GM18505 (cell line): Measurements from ENCODE around the gene RABL6.

ENCODE experiments used
- ATAC-seq: cut with Tn5 transposase; IDR thresholded peaks from one replicate; pipeline ENCODE4 v1.9.1; 2021; ENCODE audit not compliant: unreplicated experiment
- POLR2A ChIP-seq: IDR thresholded peaks from 4 replicates; pipeline ENCODE4 v1.6.1; 2011; ENCODE audit warnings: borderline replicate concordance; ENCODE audit not compliant: insufficient read depth, insufficient read length; ENCODE audit errors: extremely low read depth

The RABL6 gene

DNA sequence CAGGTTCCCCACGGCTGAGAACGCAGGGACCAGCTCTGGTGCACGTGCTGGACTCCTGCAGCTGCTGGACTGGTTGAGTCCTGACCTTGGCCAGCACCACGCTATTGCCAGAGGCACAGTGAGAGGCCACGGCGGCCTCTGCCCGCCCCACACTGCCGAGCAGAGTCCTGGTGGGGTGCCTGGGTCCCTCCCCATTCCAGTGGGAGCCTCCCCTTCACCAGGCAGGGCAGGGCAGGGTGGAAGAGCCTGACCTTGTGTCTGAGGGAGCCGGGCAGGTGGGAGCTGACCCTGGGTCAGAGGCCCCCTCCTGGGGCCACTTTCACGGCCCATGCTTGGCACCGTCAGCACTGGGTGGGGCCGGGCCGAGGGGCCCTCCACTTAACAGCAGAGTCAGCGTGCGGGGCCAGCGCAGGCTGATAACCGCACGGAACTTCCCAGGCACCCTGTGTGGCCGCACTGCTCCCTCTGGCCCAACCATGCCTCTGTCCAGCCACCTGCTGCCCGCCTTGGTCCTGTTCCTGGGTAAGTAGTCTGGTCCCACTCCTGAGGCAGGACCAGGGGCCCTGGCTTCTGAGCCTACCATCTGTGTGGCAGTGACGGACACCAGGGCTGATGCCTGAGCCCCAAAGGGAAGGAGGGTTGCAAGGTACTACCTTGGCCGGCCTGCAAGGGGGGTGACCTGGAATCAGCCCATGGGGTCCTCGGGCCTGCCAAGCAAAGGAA lies 44.4 kb downstream of the RABL6 start, which contains the start of gene MAMDC4:
TSS of gene MAMDC4 (plus strand) at position 406 of the 723 bp plus-strand sequence. CDS start at position 477, 71 bp downstream.
- ATAC-seq: no peak

DNA sequence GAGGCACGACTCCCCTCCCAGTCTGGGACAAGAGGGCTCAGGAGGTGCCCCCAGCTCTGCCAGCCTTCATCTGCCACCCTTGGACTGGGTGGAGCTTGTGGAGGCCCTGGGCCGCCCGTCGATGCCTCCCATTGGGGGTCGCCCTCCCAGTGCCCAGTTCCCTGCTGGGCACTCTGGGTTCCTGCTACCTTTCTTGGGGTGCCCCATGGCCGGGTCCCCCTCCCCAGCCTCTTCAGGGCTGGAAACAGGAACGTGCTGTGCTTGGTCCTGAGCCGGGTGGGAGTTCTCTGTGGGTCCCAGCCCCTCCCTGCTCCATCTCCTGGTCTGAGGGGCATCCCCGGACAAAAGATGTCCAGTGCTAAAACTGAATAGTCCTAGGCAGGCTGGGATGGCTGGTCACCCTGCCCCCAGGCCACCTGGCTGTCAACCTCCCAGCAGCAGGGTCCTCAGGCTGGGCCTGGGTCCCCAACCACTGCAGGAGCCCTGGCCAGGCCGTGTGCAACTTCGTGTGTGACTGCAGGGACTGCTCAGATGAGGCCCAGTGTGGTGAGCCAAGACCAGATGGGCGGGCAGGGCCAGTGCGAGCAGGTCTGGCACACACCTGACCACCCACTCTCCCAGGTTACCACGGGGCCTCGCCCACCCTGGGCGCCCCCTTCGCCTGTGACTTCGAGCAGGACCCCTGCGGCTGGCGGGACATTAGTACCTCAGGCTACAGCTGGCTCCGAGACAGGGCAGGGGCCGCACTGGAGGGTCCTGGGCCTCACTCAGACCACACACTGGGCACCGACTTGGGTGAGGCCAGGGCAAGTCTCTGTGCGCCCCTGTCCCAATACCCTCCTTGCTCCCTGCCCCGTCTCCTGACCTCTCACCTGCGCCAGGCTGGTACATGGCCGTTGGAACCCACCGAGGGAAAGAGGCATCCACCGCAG lies 45.2 kb downstream of the RABL6 start:
- ATAC-seq: no peak

More for the DNA sequence above, 44.4 kb downstream of the RABL6 start, which contains the start of gene MAMDC4:
- TF ChIP-seq POLR2A: no peak

DNA sequence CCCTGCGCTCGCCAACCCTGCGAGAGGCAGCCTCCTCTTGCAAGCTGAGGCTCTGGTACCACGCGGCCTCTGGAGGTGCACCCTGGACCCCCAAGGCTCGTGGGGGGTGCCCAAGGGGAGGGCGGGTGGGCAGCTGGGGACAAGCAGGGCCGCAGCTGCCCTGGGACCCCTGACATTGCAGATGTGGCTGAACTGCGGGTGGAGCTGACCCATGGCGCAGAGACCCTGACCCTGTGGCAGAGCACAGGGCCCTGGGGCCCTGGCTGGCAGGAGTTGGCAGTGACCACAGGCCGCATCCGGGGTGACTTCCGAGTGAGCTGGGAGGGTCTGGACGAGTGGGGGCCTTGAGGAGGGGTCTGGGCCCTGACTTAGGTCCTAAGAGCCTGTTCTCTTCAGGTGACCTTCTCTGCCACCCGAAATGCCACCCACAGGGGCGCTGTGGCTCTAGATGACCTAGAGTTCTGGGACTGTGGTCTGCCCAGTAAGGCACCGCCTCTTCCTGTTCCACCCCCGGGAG lies 45.9 kb downstream of the RABL6 start:
- no peak for ATAC-seq
- no peak for TF ChIP-seq POLR2A

More for the DNA sequence above, 45.2 kb downstream of the RABL6 start:
- no peak for TF ChIP-seq POLR2A

DNA sequence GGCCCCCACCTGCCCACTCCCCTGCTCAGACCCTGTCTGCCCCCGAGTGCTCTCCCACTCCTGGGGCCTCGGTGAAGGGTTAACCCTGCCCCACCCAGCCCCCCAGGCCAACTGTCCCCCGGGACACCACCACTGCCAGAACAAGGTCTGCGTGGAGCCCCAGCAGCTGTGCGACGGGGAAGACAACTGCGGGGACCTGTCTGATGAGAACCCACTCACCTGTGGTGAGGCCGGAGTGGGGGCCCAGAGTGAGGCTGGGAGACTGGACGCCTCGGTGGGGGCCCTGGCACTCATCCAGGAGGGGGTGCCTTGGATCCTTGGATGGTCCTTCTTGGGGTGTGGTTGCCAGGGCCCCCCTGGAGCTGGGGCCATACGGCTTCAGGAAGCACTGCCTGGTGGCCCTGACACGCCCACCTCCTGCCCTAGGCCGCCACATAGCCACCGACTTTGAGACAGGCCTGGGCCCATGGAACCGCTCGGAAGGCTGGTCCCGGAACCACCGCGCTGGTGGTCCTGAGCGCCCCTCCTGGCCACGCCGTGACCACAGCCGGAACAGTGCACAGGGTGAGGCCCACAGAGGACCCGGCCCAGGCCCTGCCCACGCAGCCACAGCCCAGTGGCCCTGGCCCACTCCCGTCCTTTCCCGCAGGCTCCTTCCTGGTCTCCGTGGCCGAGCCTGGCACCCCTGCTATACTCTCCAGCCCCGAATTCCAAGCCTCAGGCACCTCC lies 46.5 kb downstream of the RABL6 start:
- TF ChIP-seq POLR2A: no peak

DNA sequence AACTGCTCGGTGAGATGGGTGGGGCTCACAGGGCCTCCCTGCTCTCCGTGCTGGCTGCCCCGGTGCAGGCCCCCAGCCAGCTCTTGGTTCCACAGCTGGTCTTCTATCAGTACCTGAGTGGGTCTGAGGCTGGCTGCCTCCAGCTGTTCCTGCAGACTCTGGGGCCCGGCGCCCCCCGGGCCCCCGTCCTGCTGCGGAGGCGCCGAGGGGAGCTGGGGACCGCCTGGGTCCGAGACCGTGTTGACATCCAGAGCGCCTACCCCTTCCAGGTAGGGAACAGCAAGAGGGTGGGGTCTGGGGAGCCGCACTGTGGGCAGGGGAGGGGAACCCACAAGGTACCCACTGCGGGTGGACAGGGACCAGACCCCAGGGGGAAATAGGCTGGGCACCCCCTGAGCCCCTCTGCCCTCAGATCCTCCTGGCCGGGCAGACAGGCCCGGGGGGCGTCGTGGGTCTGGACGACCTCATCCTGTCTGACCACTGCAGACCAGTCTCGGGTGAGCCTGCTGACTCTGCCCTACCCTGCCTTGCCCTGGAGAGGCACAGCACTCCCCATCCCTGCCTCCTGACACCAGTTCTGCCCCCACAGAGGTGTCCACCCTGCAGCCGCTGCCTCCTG lies 47.2 kb downstream of the RABL6 start:
- TF ChIP-seq POLR2A: no peak
- ATAC-seq: no peak

More for the DNA sequence above, 46.5 kb downstream of the RABL6 start:
- no peak for ATAC-seq

DNA sequence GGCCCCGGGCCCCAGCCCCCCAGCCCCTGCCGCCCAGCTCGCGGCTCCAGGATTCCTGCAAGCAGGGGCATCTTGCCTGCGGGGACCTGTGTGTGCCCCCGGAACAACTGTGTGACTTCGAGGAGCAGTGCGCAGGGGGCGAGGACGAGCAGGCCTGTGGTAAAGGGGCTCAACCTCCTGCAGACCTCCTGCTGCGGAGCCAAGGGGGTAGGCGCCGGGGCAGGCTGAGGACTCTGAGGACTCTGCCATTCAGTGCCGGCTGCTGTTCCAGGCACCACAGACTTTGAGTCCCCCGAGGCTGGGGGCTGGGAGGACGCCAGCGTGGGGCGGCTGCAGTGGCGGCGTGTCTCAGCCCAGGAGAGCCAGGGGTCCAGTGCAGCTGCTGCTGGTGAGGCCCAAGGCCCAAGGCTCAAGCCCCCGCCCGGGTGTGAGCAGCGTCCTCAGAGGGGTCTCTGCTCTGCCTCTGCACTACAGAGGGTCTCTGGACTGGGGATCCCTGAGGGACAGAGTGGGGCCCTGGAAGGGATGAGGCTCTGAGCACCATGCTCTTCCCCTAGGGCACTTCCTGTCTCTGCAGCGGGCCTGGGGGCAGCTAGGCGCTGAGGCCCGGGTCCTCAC lies 47.8 kb downstream of the RABL6 start:
- ATAC-seq: no peak
- TF ChIP-seq POLR2A: no peak

DNA sequence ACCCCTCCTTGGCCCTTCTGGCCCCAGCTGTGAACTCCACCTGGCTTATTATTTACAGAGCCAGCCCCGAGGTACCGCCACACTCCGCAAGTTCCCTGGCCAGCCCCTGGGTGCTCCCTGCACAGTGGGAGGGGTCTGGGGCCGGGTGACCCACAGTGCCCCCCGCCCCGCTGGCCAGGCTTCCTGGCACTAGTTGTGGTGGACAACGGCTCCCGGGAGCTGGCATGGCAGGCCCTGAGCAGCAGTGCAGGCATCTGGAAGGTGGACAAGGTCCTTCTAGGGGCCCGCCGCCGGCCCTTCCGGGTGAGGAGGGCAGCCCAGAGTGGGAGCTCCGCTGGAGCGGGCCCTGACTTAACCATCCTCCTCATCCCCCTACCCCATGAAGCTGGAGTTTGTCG lies 48.3 kb downstream of the RABL6 start:
- no peak for TF ChIP-seq POLR2A
- no peak for ATAC-seq

DNA sequence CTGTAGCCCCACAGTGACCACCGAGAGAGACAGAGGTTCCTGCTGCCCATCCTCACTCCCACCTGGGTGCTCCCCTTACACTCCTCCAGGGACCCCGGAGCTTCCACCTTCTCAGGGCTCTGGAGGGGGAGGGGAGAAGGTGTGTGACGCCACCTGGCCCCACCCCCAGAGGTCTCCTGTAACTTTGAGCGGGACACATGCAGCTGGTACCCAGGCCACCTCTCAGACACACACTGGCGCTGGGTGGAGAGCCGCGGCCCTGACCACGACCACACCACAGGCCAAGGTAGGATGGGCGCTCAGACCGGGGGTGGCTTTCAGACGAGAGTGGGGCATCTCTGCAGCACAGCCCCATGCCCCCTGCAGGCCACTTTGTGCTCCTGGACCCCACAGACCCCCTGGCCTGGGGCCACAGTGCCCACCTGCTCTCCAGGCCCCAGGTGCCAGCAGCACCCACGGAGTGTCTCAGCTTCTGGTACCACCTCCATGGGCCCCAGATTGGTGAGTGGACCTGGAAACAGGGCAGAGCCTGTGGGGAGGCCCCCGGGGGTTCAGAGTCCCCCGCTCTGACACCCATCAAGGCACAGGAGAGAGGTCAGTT lies 48.9 kb downstream of the RABL6 start:
- ATAC-seq: no peak
- TF ChIP-seq POLR2A: no peak

DNA sequence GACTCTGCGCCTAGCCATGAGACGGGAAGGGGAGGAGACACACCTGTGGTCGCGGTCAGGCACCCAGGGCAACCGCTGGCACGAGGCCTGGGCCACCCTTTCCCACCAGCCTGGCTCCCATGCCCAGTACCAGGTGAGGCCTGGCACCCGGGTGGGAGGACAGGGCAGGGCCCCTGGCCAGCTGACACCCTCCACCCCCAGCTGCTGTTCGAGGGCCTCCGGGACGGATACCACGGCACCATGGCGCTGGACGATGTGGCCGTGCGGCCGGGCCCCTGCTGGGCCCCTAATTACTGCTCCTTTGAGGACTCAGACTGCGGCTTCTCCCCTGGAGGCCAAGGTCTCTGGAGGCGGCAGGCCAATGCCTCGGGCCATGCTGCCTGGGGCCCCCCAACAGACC lies 49.4 kb downstream of the RABL6 start:
- TF ChIP-seq POLR2A: no peak

DNA sequence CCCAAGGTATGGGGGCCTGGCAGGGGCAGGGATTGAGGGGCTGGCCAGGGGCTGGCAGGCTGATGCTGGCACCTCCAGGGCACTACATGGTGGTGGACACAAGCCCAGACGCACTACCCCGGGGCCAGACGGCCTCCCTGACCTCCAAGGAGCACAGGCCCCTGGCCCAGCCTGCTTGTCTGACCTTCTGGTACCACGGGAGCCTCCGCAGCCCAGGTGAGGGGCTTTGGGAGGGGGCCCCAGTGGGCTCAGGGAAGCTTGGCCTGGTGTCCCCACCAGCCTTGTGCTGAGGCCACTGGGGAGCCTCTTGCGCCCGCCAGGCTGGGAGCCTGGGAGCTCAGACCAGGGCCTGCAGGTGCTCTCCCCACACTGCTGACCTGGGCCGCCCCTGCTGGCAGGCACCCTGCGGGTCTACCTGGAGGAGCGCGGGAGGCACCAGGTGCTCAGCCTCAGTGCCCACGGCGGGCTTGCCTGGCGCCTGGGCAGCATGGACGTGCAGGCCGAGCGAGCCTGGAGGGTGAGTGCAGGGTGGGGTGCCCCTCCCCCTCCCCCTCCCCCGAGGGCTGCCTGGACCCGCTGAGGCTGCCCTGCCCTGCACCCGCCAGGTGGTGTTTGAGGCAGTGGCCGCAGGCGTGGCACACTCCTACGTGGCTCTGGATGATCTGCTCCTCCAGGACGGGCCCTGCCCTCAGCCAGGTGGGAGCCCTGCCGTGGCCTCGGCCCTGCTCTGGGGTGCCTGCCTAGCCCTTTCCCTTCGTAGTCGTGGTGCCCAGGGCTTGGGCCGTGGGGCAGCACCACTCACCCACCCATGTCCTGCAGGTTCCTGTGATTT lies 50.0 kb downstream of the RABL6 start:
- no peak for ATAC-seq
- TF ChIP-seq POLR2A: no peak

More for the DNA sequence above, 49.4 kb downstream of the RABL6 start:
- ATAC-seq: no peak

DNA sequence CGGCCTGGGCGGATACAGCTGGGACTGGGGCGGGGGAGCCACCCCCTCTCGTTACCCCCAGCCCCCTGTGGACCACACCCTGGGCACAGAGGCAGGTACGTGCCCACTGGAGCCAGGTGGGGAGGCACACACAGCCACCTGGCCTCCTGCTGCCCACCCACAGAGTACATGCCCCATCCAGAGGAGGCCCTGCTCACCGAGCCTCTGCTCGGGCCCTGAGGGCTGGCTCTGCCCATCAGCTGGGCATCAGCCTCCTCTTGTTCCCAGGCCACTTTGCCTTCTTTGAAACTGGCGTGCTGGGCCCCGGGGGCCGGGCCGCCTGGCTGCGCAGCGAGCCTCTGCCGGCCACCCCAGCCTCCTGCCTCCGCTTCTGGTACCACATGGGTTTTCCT lies 50.7 kb downstream of the RABL6 start:
- no peak for TF ChIP-seq POLR2A

DNA sequence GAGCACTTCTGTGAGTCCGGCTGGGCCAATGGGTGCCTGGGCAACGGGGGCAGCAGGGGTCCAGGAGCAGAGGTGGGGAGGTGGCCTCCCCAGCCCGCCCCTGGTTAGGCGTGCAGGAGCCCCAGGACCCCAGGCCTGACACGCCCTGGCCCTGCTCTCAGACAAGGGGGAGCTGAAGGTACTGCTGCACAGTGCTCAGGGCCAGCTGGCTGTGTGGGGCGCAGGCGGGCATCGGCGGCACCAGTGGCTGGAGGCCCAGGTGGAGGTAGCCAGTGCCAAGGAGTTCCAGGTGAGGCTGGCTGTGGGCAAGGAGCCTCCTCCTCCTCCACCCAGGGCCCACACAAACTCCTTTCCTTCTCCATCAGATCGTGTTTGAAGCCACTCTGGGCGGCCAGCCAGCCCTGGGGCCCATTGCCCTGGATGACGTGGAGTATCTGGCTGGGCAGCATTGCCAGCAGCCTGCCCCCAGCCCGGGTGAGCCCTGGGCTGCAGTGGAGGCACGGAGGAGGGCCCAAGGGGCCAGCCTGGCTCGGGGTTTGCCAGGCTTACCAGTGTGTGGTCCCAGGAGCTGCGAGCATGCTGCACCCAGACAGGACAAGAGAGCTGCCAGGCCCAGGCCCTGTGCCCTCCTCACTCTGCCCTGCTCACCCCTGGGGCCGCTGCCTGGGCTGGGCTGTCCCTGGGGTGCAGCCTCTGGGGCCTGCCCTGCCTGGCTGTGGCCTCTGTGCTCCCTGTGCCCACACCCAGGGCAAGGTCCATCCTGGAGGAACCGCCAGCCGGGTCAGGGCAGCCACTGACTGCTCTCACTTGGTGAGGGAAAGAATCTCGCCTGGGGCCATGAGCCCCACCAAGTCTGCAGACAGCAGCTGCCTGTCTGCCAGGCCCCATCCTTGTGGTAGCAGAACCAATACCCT lies 51.4 kb downstream of the RABL6 start:
- no peak for ATAC-seq
- no peak for TF ChIP-seq POLR2A

More for the DNA sequence above, 50.7 kb downstream of the RABL6 start:
- ATAC-seq: no peak
